ENCODE measurements around the gene ARHGAP24. TPM values are rescaled to one million over a fixed set of nuclear protein-coding genes. Genes with fewer than 3 reads are reported as not detected.
A peak's percentile ranks its signal among the peaks of the same experiment; 100 is the strongest.
"Not testable (repeated sequence)": the region's sequence is repeated elsewhere in the genome, so short reads cannot be mapped to it uniquely, and the experiment has no call there.

The ARHGAP24 gene
- total RNA-seq, 1 experiment from 2014 or later = 5.4 TPM

- Histone ChIP-seq H3K27me3 (replicated peaks) (no peaks in the 10 kb centered on the region), H3K9me3 (replicated peaks) (no peaks in the 10 kb centered on the region), H3K4me1 (replicated peaks) (peaks cover 35% of the 10 kb centered on the region), H3K4me3 (peak overlapping the region; percentile 3), H3K36me3 (no peaks in the 10 kb centered on the region), H3K27ac (peak overlapping the region; percentile 94)
- no peak for DNase-seq (ENCODE audit: low read depth in 1 of 2, low spot score in 2 of 2)
These were observed 20.7 kb downstream of the ARHGAP24 start for GRCh38 chr4:85495621-85496020.

- no peaks in the 10 kb centered on the region for H3K9me3 ChIP-seq (replicated peaks)
- no peaks in the 10 kb centered on the region for H3K27me3 ChIP-seq (replicated peaks)
- H3K4me1 ChIP-seq (replicated peaks) = peaks cover 35% of the 10 kb centered on the region
- H3K36me3 ChIP-seq = no peaks in the 10 kb centered on the region
- DNase-seq (ENCODE audit: low read depth in 1 of 2, low spot score in 2 of 2) = peak; percentile 61 to 84
- H3K27ac ChIP-seq = peak overlapping the region; percentile 94
- H3K4me3 ChIP-seq = peak overlapping the region; percentile 3
These were observed 21.3 kb downstream of the ARHGAP24 start for GRCh38 chr4:85496126-85496849.

- peak overlapping the region; percentile 94 for H3K27ac ChIP-seq
- peak in 1 of 2 experiments; percentile 65 for DNase-seq (ENCODE audit: low read depth in 1 of 2, low spot score in 2 of 2)
- no peak overlapping the region for H3K4me3 ChIP-seq
- H3K4me1 ChIP-seq (replicated peaks) = peaks cover 35% of the 10 kb centered on the region
- H3K36me3 ChIP-seq = no peaks in the 10 kb centered on the region
- H3K9me3 ChIP-seq (replicated peaks) = no peaks in the 10 kb centered on the region
- H3K27me3 ChIP-seq (replicated peaks) = no peaks in the 10 kb centered on the region
These were observed 22.0 kb downstream of the ARHGAP24 start for GRCh38 chr4:85496933-85497332.

GRCh38 chr4:85498068-85498733, 23.3 kb downstream of the ARHGAP24 start:
- no peaks in the 10 kb centered on the region for H3K36me3 ChIP-seq
- H3K27ac ChIP-seq = peak overlapping the region; percentile 94
- H3K4me3 ChIP-seq = no peak overlapping the region
- no peaks in the 10 kb centered on the region for H3K27me3 ChIP-seq (replicated peaks)
- peaks cover 35% of the 10 kb centered on the region for H3K4me1 ChIP-seq (replicated peaks)
- DNase-seq (ENCODE audit: low read depth in 1 of 2, low spot score in 2 of 2) = peak; percentile 53 to 57
- no peaks in the 10 kb centered on the region for H3K9me3 ChIP-seq (replicated peaks)

DNA sequence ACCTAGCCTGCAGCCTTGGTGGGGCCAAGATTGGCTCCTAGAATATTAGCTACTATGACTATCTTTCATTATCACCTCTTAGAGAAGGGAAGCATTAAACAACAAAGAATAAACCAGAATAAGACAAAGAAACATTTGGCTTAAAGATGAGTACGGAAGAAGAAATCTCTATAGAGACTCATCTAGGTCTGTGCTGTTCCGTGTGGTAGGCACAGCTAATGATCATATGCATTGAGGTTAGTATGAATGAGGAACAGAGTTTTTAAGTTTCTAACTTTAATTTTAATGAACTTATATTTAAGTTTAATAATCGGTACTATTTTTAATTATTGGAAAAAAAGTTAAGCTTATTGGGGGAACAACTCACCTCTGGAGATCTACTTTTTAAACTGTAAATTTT, 24.6 kb downstream of the ARHGAP24 start:
- Histone ChIP-seq H3K27me3 (replicated peaks) (no peaks in the 10 kb centered on the region), H3K9me3 (replicated peaks) (no peaks in the 10 kb centered on the region), H3K4me3 (no peak overlapping the region), H3K36me3 (no peaks in the 10 kb centered on the region), H3K4me1 (replicated peaks) (peaks cover 35% of the 10 kb centered on the region), H3K27ac (no peak overlapping the region)
- DNase-seq (ENCODE audit: low read depth in 1 of 2, low spot score in 2 of 2) = no peak

DNA sequence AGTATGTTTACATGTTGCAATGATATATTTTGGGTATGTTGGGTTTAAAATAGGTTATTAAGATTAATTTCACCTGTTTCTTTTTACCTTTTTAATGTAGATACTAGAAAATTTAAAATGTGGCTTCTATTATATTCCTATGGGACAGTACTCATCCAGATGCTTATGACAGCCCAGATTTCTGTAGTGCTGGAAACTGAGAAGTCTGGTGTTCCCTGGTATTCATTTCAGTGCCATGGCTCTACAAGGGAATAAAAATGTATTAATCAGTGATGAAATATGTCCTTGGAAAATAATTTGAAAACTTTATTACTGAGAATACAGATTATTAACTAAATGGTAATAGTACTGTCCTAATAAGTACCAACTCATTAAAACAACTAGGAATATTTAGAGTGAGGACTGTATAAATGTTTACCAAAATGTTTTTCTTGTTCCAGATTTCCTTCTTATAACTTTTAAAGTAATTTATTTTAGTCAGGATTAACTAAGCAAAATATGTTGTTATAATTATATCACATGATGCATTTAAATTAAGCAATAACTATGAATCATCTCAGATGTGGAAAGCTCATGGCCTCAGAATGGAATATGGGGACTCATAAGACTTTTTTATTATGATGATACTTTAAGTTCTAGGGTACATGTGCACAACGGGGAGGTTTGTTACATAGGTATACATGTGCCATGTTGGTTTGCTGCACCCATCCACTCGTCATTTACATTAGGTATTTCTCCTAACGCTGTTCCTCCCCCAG, 25.3 kb downstream of the ARHGAP24 start:
- Histone ChIP-seq H3K4me1 (replicated peaks) (peaks cover 32% of the 10 kb centered on the region), H3K4me3 (no peak overlapping the region), H3K36me3 (no peaks in the 10 kb centered on the region), H3K9me3 (replicated peaks) (no peaks in the 10 kb centered on the region), H3K27me3 (replicated peaks) (no peaks in the 10 kb centered on the region), H3K27ac (no peak overlapping the region)
- DNase-seq (ENCODE audit: low read depth in 1 of 2, low spot score in 2 of 2) = no peak

DNA sequence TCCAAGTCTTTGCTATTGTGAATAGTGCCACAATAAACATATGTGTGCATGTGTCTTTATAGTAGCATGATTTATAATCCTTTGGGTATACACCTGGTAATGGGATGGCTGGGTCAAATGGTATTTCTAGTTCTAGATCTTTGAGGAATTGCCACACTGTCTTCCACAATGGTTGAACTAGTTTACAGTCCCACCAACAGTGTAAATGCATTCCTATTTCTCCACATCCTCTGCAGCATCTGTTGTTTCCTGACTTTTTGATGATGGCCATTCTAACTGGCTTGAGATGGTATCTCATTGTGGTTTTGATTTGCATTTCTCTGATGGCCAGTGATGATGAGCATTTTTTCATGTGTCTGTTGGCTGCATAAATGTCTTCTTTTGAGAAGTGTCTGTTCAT, 26.2 kb downstream of the ARHGAP24 start:
- not testable (repeated sequence) for H3K27ac ChIP-seq; H3K4me3 ChIP-seq; H3K27me3 ChIP-seq (replicated peaks); H3K36me3 ChIP-seq; DNase-seq (ENCODE audit: low read depth in 1 of 2, low spot score in 2 of 2); H3K9me3 ChIP-seq (replicated peaks)
- H3K4me1 ChIP-seq (replicated peaks) = peaks cover 25% of the 10 kb centered on the region

DNA sequence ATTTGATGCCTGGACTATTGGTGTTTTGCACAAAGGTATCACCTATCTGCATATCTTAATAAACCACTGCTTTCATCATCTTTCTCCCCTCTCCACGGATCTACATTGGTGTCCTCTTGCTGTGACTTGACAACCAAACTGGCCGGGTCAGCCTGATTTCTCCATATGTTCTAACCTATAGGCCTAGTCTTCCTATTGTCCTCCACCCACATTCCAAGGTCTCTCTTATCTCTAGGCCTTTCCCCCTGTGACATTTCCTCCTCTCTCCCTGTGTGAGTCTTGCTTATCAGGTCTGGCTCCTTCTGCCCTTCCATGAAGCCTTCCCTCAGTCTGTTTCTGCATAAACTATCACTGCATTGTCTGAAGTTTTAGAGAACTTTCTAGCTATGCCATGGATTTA, 33.7 kb downstream of the ARHGAP24 start:
- Histone ChIP-seq H3K4me3 (no peak overlapping the region), H3K4me1 (replicated peaks) (peaks cover 10% of the 10 kb centered on the region), H3K9me3 (replicated peaks) (no peaks in the 10 kb centered on the region), H3K27ac (no peak overlapping the region), H3K36me3 (no peaks in the 10 kb centered on the region), H3K27me3 (replicated peaks) (no peaks in the 10 kb centered on the region)
- no peak for DNase-seq (ENCODE audit: low read depth in 1 of 2, low spot score in 2 of 2)

GRCh38 chr4:85509882-85510631, 35.1 kb downstream of the ARHGAP24 start:
- DNase-seq (ENCODE audit: low read depth in 1 of 2, low spot score in 2 of 2) = no peak
- no peak overlapping the region for H3K4me3 ChIP-seq
- peaks cover 10% of the 10 kb centered on the region for H3K4me1 ChIP-seq (replicated peaks)
- H3K27me3 ChIP-seq (replicated peaks) = no peaks in the 10 kb centered on the region
- H3K9me3 ChIP-seq (replicated peaks) = no peaks in the 10 kb centered on the region
- no peak overlapping the region for H3K27ac ChIP-seq
- no peaks in the 10 kb centered on the region for H3K36me3 ChIP-seq

DNA sequence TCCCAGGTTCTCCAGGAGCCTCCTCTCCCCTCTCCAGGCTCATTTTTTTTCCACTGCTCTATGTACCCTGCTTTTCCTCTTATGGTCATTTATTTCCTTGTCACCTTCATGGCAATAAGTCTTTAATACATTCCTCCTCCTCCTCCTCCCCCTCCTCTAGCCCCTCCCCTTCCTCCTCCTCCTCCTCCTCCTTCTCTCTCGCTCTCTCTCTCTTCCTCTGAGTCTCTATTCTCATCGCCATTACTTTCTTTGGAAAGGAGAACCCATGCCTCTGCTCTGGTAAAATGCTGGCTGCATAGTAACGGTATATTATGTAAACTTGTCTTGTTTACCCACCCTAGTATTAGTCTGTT, 35.7 kb downstream of the ARHGAP24 start:
- H3K4me1 ChIP-seq (replicated peaks) = peaks cover 10% of the 10 kb centered on the region
- no peaks in the 10 kb centered on the region for H3K27me3 ChIP-seq (replicated peaks)
- H3K36me3 ChIP-seq = no peaks in the 10 kb centered on the region
- no peak overlapping the region for H3K27ac ChIP-seq
- no peak for DNase-seq (ENCODE audit: low read depth in 1 of 2, low spot score in 2 of 2)
- no peak overlapping the region for H3K4me3 ChIP-seq
- H3K9me3 ChIP-seq (replicated peaks) = no peaks in the 10 kb centered on the region

GRCh38 chr4:85512446-85513205, 37.7 kb downstream of the ARHGAP24 start:
- H3K27me3 ChIP-seq (replicated peaks) = no peaks in the 10 kb centered on the region
- peak in 1 of 2 experiments; percentile 7 for DNase-seq (ENCODE audit: low read depth in 1 of 2, low spot score in 2 of 2)
- no peaks in the 10 kb centered on the region for H3K36me3 ChIP-seq
- no peak overlapping the region for H3K4me3 ChIP-seq
- peaks cover 10% of the 10 kb centered on the region for H3K4me1 ChIP-seq (replicated peaks)
- H3K9me3 ChIP-seq (replicated peaks) = no peaks in the 10 kb centered on the region
- H3K27ac ChIP-seq = no peak overlapping the region

DNA sequence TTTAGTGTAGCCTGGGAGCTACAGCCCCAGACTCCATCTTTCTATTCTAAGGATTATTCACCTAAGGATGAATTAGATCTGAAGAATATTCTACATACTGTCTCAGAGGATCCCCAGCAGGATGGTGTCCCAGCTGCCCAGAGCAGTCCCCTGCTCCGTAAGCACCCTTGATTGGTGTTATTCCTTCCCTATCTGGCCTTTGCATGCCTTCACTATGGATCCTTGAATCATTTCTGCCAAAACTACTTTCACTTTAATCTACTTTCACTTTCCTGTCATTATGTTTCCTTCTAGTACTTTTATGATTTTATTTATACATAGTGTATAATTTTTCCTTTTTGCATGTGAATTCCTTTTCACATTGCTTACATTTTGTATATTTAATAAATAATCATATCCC, 39.2 kb downstream of the ARHGAP24 start:
- no peaks in the 10 kb centered on the region for H3K36me3 ChIP-seq
- no peak overlapping the region for H3K27ac ChIP-seq
- H3K9me3 ChIP-seq (replicated peaks) = no peaks in the 10 kb centered on the region
- H3K4me3 ChIP-seq = no peak overlapping the region
- no peak for DNase-seq (ENCODE audit: low read depth in 1 of 2, low spot score in 2 of 2)
- H3K27me3 ChIP-seq (replicated peaks) = no peaks in the 10 kb centered on the region
- peaks cover 10% of the 10 kb centered on the region for H3K4me1 ChIP-seq (replicated peaks)

GRCh38 chr4:85514783-85515182, 39.8 kb downstream of the ARHGAP24 start:
- Histone ChIP-seq H3K9me3 (replicated peaks) (no peaks in the 10 kb centered on the region), H3K27me3 (replicated peaks) (no peaks in the 10 kb centered on the region), H3K4me1 (replicated peaks) (peaks cover 10% of the 10 kb centered on the region), H3K27ac (no peak overlapping the region), H3K36me3 (no peaks in the 10 kb centered on the region), H3K4me3 (no peak overlapping the region)
- no peak for DNase-seq (ENCODE audit: low read depth in 1 of 2, low spot score in 2 of 2)
